Muscle of back (tissue), 11 donors: ENCODE measurements around the gene SLC24A3. TPM values are rescaled to one million over a fixed set of nuclear protein-coding genes. Genes with fewer than 3 reads are reported as not detected.

ENCODE experiments used
- DNase-seq, 3 donors: peaks; one replicate each; pipeline versions ENCODE4 v3.0.0 to v3.0.0-alpha.2; 2013
- polyA plus RNA-seq, 10 donors: library from polyadenylated mRNA; unstranded; fragments of 120-200 nt; gene quantifications; one replicate each; pipeline ENCODE4 v1.2.1, GENCODE V29; 2013; ENCODE audit not compliant: insufficient read length in 10 of 10

The SLC24A3 gene
- polyA plus RNA-seq, 10 donors, result 12.6 to 30.1 (median 19.5) TPM

DNA sequence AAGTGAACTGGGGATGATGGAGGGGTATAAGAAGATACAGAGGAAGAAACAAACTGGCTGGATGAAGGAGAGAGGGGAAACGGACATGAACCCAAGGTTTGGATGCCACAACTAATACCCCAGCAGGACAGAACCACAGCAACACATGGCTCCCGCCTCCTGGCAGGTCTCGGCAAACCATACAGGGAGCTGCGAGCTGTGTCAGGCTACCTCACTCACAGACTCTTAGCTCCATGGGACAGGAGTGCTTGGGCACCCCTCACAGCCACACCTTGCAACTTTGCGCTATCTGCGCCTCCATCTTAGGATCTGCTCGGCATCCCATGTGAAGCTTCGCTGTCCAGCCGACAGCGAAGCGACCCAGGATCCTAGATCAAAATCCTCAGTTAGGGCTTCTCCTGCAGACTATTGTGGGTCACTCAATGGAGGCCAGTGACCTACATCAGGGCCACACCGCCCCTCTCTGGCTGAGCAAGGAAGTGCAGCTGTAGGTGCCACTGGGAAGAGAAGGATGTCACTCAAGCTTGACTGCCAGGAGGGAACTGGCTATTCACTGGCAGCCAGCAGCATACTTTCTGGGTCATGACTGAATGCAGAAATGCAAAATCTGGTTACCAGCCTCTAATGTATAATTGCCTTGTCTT is 371.2 kb downstream of the SLC24A3 start:
- peak; percentile 30 to 58 (median 42) for DNase-seq

DNA sequence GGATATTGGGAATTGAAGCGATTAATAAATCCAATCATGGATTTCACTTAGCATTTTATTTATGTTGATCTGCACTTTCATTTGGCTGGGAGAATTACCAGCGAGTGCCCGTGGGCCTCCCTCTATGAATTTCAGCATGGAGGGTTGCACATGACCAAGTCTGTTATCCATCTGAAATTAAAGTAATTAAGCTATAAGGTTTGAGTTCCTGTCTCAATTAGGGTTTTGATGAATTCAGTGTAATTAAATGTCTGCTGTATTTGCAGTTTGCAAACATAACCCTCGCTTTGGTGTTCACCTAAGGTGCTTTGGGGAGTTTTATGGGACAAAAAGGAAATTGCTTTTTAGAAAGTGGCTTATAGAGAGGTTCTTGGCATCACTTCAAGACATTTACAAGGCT is 375.8 kb downstream of the SLC24A3 start:
- no peak for DNase-seq

DNA sequence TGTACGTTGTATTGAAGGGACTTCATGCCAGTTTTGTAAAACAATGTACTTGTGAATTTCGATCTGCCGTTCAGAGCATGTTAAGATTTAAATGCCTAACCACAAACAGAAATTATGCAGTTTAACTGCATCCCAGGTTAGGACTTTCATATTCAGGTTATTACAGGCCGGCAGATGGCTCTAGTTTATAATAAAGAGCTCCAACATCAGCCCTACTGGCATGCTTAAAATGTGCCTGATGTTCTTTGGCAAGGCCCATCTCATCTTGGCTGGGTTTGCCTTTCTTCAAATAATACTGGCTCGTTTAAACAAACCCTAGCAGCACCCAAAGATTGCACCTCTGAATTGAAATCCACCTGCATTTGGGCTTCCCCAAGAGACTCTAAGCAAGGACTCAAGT is 376.3 kb downstream of the SLC24A3 start:
- peak; percentile 32 to 59 (median 47) for DNase-seq

DNA sequence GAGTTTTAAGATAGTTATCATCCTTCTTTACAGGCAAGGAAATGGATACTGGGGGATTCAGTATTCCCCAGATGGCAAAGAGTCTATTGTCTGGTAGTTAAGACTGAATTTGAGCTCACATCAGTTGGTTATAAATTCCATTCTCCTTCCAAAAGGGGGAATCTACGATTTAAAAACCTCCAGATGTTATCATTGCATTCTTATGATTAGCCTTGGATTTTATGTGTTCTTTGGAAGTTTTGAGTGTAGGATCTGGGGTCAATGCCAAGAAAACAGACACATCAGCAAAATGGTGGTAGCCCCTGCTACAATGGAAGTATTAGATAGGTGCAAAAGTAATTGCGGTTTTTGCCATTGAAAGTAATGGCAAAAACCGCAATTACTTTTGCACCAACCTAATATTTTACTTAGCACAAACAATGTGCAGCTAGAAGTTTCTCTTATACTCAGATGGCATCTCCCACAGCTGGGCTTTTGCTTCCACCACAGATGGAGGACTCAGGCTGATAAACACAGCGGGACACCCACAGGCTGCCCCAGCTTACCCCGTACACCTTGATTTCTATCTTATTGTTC is 377.4 kb downstream of the SLC24A3 start:
- peak in 1 of 3 donors; percentile 32 for DNase-seq

DNA sequence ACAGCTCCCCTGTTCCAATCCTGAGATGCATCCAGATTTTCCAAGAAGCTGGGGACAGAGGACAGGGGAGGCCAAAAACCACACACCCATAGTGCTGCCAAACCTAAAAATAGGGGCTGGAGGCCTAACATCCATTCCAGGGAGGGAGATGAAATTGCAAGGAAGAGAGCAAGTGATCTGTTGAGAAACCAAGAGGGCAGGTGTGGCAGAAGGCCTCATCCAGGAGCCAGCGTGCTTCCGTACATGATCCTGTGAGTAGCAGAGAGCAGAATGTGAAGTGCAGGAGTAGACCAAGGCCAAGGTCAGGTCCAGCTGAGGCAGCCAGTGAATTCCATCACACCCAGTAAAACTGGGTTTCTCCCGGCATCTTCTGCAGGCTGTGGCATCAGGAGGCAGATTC is 377.9 kb downstream of the SLC24A3 start:
- DNase-seq, result no peak

DNA sequence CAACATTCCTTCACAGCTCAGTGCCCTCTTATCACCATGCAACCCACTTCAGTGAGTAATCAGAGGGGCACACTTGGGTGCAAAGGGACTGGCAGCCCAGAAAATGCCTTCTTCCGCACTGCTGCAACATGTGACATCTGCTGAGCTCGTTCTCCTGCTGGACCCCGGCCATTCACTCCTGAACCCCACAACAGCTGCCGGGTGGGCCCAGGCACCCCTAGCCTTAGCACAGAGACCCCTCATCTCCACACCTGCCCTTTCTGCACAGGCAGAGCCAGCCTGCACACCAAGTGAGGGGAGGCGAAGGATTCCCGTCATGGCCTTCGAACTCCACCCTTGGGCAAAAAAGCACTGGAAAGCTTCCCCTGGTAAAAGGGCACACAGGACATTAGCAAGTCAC is 381.3 kb downstream of the SLC24A3 start:
- DNase-seq, result no peak

DNA sequence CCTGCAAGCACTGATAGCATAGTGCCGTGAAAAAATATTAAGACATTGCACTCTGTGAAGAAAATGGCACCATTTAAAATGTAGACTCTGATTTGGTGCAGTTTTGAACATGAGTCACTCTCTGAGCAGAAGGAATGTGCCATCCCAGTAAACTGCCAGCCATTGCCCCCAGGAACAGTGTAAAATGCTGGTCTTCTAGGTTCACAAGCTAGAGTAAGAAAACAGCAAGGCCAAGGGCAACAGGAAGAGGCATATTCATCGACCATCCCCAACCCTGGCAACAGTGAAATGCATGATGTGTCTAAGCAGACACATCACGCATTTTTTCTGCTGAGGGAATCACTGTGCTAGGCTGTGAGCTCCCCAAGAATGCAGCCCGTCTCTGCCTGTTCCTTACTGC is 382.5 kb downstream of the SLC24A3 start:
- DNase-seq, result no peak

DNA sequence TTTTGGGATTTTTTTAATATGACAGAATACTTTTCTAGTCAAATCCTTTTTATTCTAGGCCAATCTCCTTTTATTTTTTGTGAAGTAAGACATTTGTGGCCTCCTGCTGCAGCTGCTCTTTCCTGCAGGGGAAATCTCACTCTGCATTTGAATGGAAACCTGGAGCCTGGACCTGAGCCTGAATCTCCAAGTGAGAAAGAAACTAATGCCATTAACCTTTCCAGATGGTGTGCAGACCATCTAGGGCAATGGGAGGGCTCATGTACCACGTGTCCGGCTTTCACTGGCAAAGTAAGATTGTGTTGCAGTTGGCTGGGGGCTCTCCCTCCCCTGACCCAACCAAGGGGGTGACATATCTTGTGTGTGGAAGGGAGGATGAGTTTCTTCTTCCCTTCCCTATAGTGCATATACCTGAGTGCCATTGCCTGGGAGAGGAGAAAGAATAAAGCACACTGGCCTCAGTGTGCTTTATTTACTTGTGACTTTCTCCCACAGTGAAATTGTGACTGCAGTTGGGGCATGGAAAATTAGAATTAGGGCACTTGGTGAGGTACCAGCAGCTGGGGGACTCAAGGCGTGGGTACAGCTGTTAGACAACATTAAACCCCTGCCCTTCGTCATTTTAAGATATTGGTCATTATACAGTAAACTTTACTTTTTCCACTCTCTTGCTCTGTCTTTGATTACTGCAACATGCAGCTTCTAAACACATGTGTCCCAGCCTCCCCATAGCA is 385.8 kb downstream of the SLC24A3 start:
- DNase-seq, result no peak

DNA sequence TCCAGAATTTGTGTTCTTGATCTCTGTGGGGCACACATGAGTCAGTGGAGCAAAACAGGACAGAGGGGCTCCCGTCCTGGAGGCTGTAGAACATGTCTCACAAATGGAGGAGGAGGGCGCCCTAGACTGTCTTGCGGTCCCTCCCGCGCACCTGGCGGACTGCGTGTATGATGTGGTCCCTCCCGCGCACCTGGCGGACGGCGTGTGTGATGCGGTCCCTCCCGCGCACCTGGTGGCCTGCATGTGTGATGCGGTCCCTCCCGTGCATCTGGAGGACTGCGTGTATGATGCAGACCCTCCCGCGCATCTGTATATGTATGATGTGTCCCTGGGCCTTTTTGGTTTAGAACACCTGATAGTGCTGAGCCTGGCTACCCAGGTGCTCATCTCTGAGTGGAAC is 386.8 kb downstream of the SLC24A3 start:
- no peak for DNase-seq

DNA sequence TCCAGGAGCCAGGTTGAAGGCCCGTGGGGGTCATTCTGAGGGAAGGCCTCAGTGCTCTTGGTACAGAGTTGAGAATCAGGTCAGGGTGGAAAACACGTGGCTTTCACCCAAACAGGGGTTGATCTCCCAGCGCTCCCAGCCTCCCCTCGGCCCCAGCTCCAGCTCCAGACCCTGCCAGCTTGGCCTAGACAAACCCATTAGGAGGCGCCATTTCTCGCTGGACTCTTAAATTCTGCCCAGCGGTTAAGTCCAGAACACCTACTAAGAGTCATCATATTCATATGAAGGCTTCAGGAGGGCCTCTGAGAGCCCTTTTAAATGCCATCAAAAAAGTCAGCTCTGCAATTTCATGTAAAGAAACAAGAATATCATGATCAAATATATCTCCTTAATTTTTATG is 387.6 kb downstream of the SLC24A3 start:
- no peak for DNase-seq

DNA sequence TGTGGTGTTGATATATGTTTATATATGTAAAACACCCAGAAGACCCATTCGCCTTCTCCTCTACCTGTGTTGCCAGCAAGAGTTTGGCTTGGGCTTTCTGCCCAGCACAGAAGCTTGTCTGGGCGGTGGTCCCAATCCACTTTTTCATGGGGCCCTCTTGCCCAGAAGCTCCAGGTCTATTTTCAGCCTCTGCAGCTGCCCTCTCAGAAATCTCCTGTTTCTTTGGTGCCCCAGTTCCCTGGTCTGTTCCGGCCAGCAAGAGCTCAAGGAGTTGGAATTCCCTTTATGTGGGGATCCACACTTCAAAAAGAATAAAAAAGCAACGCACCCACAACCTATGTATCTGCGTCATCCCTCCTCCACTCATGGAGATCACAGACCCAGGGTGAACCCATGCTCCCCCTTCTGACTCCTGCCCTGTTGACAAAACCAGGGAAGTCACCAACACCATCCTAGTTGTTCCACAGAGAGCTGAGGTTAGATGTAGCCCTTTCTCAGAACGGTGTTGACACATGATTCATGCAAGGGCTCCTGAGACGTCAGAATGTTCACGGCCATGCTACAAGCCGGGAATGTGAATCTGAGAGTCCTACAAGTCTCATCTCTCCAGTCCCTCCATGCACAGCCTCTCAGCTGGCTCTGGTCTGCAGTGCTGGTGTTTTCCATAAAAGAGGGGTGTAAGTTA is 388.8 kb downstream of the SLC24A3 start:
- peak; percentile 28 to 43 (median 35) for DNase-seq

DNA sequence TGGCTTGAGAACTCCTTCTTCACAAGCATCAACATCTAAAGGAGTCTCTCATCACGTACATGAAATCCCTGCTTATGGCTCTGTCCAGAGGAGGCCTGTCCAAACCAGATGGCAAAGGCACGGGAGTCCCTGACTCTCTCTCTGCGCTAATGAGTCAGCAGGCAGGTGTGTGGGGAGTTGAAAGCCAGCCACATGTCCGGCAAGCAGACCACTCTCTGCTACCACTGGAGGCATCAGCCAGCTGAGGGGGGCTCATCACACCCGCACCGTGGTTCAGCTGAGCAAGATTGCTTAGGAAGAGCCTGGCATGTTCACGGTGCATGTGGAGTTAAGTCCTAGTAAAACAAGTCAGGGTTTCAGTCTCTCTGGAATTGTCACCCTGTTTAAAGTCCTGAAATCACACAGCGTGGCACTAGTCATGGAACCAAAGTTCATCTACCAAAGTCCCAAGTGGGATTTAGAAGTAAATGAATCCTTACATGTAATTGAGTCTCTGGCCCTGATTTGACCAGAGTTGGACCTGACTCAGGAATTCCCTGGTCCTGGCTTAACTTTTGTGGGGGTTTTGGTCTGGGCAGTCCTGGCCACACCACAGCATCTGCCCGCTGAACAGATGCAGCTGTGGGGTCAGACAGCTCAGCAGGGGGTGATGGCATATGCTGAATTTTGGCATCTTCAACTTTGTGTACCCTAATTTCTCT is 390.4 kb downstream of the SLC24A3 start:
- DNase-seq, result peak; percentile 36 to 57 (median 56)

DNA sequence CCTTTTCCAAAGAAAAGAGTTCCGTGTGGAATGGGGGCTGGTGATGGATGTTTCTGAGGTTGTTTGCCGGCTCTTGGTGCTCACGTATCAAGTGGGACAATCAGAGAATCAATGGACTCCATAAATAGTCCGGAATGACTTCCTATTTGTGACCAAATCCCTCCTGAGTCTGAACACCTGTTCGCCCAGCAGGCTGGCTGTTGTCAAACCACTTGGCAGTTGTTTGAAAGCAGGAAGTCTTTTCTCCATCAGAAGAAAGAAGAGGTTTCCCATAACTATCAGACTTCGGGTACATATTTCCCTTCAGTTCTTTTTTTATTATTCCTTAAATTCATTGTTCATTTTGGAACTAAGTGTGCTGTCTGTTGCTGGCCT is 390.9 kb downstream of the SLC24A3 start:
- DNase-seq, result peak; percentile 38 to 59 (median 48)

DNA sequence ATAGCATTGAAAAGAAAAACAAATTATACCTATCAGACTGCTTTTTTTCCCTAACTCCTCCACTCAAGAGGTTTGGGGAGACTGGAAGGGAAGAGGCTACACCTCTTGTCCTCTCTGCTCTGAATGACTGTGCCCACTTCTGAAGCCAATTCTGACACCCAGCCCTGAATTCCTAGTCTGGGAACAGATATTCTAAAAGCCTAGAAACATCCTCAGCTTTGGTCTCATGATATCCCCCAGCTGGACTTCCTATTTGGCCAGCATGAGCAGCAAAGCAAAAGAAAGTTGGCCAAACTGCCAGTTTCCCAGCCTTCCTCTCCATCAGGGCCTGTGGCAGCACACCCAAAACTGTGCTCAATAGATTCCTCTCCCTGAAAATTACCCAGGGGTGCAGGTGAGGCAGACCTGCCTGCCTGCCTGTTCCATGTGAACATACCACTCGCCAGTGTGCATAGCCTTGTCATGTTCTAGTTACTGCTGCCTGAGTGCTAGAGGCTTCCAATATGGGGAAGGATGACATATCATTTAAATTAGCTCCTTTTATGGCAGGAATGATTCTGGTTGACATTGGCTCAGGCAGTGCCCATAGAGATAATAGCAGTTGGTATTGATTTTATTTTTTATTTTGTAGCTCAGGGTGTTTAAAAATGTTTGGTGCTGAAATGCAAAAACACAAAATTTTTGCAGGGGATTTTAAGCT is 393.5 kb downstream of the SLC24A3 start:
- peak in 1 of 3 donors; percentile 30 for DNase-seq

DNA sequence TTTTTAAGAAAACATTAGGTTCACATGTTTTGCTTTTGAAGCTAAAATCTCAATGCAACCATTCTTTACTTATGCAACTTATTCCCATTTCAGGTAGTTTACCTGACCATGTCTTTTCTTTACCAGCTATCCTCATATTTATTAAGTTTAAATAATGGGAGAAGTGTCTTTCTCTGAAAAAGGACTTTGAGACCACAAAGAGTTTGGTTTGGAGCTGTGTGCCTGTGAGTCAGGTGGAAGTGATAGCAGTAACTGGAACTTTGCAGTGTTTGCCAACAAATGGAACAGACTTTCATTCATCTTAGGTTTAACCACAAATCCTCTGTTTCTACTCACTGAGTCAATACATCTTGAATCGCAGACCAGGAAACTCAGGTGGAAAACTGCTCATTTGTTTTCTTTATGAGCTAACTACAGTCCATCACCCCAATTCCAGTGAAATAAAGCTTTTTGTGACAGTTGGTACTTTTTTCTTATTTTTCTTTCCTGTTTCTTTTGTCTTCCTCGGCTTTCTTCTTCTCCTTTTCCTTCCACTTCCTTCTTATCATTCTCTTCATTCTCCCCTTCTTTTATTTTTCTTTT is 397.3 kb downstream of the SLC24A3 start:
- no peak for DNase-seq

DNA sequence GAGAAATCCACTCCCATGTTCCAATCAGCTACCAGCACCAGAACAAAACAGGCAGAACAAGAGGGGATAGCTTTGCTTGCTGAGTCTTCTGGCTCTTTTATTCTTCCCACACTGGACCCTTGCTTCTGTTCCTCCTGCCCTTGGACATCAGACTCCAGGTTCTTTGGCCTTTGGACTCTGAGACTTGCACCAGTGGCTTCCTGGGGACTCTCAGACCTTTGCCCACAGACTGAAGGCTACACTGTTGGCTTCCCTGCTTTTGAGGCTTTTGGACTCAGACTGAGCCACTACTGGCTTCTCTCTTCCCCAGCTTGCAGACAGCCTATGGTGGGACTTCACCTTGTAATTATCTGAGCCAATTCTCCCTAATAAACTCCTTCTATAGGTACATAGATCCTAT is 403.2 kb downstream of the SLC24A3 start:
- DNase-seq, result no peak

DNA sequence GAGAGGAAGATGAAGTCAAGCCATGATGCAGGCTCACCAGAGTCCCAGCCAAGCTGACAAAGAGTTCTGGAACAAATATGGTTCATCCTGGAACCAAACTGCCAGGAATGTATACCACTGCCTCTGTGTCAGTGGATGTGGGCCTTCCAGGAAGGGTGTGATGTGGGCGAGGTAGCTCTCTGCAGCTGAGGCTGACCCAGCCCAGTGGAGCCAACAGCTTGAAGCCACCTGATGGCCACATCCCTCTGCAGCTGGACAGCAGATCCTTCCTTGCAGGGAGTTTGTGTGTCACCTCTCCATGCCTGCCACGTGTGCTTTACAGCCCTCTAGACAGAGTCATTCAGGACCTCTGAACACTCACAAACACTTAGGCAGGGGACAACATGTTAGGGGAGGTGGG is 403.6 kb downstream of the SLC24A3 start:
- DNase-seq, result no peak

DNA sequence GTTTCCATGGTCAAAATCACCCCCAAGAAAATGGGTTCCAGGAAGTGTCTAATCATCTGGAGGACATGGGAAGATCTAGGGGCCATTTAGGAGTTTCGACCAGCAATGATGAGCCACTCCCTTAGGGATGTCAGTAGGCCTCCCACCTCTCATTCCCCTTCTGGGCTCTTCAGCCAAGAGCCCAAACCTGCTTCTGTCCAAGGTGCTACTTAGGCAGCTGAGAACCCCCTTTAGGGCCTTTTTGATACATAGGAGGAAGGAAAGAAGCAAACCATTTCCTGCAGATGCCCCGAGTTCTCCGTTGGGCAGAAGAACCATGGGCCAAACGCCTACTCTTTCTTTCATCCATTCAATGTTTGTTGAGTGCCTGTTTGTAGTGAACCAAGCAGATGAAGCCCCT is 404.2 kb downstream of the SLC24A3 start:
- DNase-seq, result no peak

DNA sequence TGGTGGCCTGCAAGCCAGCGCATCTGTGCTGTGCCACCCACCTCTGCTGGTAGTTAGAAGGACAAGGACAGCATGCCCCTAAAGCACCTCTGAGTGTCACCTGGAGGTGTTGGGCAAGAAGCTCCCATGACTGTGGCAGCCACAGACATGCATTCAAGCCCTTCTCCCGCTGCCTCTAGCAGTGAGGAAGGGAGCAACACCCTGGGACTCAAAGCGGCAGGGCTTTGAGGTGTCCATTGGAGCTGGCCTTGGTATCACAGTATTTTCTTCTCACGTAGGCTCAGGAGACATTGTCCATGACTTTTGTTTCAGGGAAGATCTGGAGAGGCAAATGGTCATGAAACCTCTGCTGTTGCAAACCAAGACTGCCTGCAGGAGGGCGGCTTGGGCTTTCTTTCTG is 404.8 kb downstream of the SLC24A3 start:
- no peak for DNase-seq

DNA sequence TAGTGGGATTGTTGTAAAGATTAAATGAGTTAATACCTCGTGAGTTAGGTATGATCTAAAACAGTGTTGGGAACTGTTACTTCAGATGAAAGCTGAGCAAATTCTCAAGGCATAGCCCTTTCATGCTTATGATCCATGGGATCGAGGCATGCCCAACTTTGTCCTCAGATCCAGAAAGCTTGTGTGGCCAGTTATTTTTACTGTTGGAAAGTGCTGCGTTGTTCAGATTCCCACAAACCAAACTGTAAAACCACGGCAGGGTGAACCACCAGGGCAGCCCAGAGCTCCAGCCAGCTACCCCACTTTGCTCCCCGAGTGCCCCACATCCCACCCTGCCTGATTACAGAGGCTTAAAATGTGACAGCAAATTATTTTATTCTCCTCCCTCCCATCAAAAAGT is 406.3 kb downstream of the SLC24A3 start:
- DNase-seq, result no peak

DNA sequence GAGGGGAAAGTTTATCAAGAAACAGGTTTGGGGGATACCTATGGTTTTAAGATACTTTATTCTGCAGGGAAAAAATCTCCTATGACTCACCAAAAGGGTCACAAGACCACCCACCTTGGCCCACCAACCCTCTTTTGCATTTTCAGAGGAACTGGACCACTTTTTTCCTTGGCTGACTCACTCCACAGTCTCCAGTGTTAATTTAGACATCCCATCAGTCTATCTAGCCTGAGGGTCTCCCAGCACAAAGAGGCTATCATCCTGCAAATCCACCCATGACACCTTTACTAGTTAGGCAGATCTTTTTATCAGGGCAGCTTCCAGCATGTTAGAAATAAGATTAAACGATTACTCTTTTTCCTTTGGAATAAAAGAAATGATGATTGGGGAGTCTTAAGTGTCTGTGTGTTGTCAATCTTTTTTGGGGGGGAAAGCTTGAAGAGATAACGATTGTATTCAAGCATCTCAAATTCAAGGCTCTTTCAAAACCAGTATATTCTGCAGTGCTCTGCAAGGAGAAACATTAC is 407.5 kb downstream of the SLC24A3 start:
- no peak for DNase-seq
